Progenitor cell of endocrine pancreas (in vitro differentiated cells): ENCODE data around the gene PIK3IP1. TPM values are rescaled to one million over a fixed set of nuclear protein-coding genes. Genes with fewer than 3 reads are reported as not detected.

Experiments used
- DNase-seq: peaks from one replicate; pipeline ENCODE4 v3.0.0; 2021; ENCODE audit warnings: low spot score; ENCODE audit not compliant: unreplicated experiment
- H3K27ac Mint-ChIP-seq: 2 replicates; pipeline ENCODE4 v1.8.0; 2021; ENCODE audit warnings: mild to moderate bottlenecking, moderate library complexity, mixed read lengths
- H3K27me3 Mint-ChIP-seq: 2 replicates; pipeline ENCODE4 v1.8.0; 2021; ENCODE audit warnings: mixed read lengths
- H3K36me3 Mint-ChIP-seq: 2 replicates; pipeline ENCODE4 v1.8.0; 2022; ENCODE audit warnings: mixed read lengths; ENCODE audit not compliant: insufficient read depth
- H3K4me1 Mint-ChIP-seq: 2 replicates; pipeline ENCODE4 v1.8.0; 2021; ENCODE audit warnings: low read depth, mixed read lengths
- H3K4me3 Mint-ChIP-seq: 2 replicates; pipeline ENCODE4 v1.8.0; 2021; ENCODE audit warnings: low read depth, mild to moderate bottlenecking, moderate library complexity, mixed read lengths
- H3K9me3 Mint-ChIP-seq: 2 replicates; pipeline ENCODE4 v1.8.0; 2021; ENCODE audit warnings: low read depth, mixed read lengths
- total RNA-seq: library from RNA; stranded (reverse); gene quantifications from 2 replicates; pipeline ENCODE4 v1.2.1, GENCODE V29; 2021
- TF ChIP-seq, protein P1 (sequence below): fragments of 200-600 bp; sonication (generic); IDR thresholded peaks from one replicate; pipeline ENCODE4 v1.5.0; 2021; ENCODE audit warnings: antibody characterized with exemption, mild to moderate bottlenecking; ENCODE audit not compliant: unreplicated experiment

PIK3IP1 gene
- total RNA-seq, 1 donor from 2014 or later = 7.6 TPM

DNA sequence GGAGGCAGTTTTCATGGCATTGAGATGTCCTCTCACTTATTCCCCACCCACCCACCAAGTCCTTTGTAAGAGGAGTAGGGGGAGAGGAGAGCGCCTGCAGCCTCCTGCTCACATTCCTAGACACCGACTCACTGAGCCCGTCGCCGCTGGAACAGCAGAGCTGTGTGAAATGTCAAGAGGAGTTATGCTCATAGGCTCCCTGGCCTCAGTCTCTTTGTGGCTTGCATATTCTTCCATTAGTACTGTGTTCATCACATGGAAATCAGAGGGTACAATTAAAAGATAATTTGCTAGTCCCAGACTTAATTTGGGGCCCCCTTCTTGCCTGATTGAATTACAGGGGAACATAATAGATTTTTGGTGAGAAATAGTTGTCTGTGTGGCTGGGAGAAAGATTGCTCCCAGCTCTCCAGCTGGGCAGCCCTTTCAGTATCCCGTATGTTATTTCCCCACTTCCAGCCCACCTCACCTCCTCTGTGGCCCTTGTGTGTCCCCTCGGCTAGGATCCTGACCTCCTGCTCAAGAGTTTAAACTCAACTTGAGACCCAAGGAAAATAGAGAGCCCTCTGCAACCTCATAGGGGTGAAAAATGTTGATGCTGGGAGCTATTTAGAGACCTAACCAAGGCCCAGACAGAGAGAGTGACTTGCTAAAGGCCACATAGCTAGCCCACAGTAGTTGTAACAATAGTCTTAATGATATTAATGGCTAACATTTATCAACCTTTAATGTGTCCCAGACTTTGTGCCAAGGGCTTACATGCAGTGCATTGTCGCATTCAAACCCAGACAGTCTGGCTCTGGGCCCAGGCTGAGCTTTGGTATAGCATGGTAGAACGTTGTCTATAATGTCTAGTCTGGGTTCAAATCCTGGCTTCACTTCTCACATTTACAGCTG lies 48.0 kb downstream of the PIK3IP1 start:
- peaks cover 2% of the 10 kb centered on the region for H3K36me3 Mint-ChIP-seq
- H3K4me1 Mint-ChIP-seq = peaks cover 18% of the 10 kb centered on the region
- H3K27me3 Mint-ChIP-seq = no peaks in the 10 kb centered on the region

DNA sequence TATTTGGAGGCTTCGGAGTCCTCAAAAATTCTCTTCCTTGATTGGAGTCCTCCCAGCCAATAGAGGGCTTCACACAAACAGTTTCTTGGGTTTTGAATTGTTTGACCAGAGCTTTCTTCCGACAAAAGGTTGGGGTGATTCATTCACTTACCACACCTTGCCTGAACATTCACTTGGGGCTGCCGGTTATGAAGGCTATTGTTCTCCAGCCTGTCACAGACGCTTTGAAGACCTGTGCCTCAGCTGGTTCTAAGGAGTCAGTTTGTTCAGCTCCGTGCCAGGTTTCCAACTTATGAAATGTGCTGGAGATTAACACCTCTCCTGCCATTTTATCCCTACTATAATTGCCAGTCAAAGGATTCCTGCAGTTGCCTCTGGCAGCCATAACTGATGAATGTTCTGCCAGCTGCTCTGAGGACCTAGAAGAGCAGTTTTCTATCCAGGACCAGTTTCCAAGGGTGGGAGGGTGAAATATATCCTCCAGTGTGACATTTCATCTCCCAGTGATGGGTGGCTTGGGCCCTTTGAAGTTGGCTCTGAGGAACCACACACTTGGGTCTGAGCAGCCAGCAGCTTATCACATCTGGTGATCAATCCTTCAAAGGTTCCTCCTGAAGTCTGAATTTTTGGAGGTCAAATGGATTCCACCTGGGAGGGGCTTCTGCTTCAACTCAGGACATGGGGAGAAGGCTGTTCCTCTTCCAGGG lies 48.8 kb downstream of the PIK3IP1 start:
- H3K4me3 Mint-ChIP-seq = no peak overlapping the region
- no peak for DNase-seq
- H3K4me1 Mint-ChIP-seq = peaks cover 11% of the 10 kb centered on the region
- peak overlapping the region; percentile 84 for H3K27ac Mint-ChIP-seq
- no peaks in the 10 kb centered on the region for H3K27me3 Mint-ChIP-seq
- no peaks in the 10 kb centered on the region for H3K9me3 Mint-ChIP-seq
- TF ChIP-seq, protein P1, sequence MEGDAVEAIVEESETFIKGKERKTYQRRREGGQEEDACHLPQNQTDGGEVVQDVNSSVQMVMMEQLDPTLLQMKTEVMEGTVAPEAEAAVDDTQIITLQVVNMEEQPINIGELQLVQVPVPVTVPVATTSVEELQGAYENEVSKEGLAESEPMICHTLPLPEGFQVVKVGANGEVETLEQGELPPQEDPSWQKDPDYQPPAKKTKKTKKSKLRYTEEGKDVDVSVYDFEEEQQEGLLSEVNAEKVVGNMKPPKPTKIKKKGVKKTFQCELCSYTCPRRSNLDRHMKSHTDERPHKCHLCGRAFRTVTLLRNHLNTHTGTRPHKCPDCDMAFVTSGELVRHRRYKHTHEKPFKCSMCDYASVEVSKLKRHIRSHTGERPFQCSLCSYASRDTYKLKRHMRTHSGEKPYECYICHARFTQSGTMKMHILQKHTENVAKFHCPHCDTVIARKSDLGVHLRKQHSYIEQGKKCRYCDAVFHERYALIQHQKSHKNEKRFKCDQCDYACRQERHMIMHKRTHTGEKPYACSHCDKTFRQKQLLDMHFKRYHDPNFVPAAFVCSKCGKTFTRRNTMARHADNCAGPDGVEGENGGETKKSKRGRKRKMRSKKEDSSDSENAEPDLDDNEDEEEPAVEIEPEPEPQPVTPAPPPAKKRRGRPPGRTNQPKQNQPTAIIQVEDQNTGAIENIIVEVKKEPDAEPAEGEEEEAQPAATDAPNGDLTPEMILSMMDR = no peak
- peaks cover 2% of the 10 kb centered on the region for H3K36me3 Mint-ChIP-seq

More for the DNA sequence above, 48.0 kb downstream of the PIK3IP1 start:
- Mint-ChIP-seq H3K27ac (peak overlapping the region; percentile 84), H3K4me3 (no peak overlapping the region), H3K9me3 (no peaks in the 10 kb centered on the region)
- TF ChIP-seq, protein P1 = no peak
- DNase-seq = no peak

DNA sequence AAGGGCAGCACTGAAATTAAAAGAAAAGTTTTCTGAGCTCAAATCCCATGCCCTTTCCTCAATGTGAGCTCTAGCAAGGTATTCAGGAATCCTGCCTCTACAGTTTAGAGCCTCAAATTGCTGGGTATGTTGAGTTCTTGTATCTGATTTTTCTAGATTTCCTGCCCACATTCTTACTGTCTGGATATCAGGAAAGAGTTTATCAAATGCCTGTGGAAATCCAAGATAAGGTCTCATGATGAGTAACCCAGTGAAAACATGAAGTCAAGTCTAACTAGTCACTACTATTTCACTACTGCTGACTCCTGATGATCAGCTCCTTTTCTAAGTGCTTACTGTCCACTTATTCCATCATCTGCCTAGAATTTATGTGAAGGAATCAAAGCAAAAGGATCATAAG lies 50.4 kb downstream of the PIK3IP1 start:
- Mint-ChIP-seq H3K36me3 (peaks cover 2% of the 10 kb centered on the region), H3K4me1 (peaks cover 4% of the 10 kb centered on the region), H3K27me3 (no peaks in the 10 kb centered on the region), H3K4me3 (no peak overlapping the region), H3K9me3 (no peaks in the 10 kb centered on the region), H3K27ac (peak overlapping the region; percentile 41)
- TF ChIP-seq, protein P1 = no peak
- DNase-seq = no peak

DNA sequence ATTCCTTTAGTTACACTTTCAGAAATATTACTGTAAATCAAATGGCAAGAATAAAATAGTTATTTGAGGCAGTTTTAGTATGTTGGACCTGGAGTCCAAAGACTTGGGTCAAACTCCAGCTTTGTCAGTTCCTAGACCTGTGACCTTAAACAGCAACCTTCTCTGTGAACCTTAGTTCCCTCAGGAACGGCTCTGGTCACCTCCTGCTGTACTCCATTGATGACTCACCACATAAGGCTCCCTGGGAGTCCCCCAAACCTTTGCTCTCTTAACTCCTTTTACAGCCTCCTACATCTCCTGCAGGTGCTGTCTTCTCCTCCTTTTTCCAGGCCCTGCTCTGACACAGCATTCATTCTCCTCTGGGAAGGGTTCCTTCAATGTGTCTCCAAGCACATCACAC lies 51.1 kb downstream of the PIK3IP1 start:
- peak overlapping the region; percentile 40 for H3K27ac Mint-ChIP-seq
- no peak overlapping the region for H3K4me3 Mint-ChIP-seq
- H3K27me3 Mint-ChIP-seq = no peaks in the 10 kb centered on the region
- peaks cover 3% of the 10 kb centered on the region for H3K4me1 Mint-ChIP-seq
- TF ChIP-seq, protein P1 = no peak
- no peak for DNase-seq
- peaks cover 2% of the 10 kb centered on the region for H3K36me3 Mint-ChIP-seq
- H3K9me3 Mint-ChIP-seq = no peaks in the 10 kb centered on the region

DNA sequence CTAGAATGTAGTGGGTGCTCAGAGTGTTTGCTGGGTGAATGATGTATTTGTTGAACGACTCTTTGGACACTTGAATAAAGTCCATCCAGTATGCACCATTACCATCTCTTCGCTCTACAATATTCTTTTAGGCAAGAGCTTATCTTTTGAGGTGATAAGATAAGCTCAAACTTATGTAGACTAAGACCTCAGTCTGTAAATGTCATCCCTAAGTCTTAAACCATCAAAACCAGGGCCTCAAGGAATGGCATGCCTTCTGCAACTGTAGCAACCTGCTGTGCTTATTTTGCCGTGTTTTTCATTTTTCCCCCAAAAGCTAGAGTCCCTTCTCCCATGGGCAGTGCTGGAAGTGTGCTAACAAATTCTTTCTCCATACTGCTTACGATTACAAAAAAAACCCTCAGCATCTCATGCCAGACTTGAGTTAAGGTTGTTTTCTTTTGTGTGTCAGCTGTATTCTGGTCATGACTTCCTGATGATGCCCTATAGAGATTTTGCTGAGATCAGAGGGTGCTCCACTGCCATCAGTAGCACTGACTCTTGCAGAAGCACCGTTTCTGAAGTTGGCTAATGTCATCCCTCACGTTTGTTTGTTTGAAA lies 52.4 kb downstream of the PIK3IP1 start:
- no peak overlapping the region for H3K27ac Mint-ChIP-seq
- TF ChIP-seq, protein P1 = no peak
- no peaks in the 10 kb centered on the region for H3K27me3 Mint-ChIP-seq
- no peak overlapping the region for H3K4me3 Mint-ChIP-seq
- H3K9me3 Mint-ChIP-seq = no peaks in the 10 kb centered on the region
- H3K36me3 Mint-ChIP-seq = peaks cover 2% of the 10 kb centered on the region
- H3K4me1 Mint-ChIP-seq = peaks cover 1% of the 10 kb centered on the region
- DNase-seq = no peak
